GM13977 (cell line): ENCODE measurements around the gene GULP1.

Experiments used
- DNase-seq: peaks from one replicate; pipeline ENCODE4 v3.0.0; 2012; ENCODE audit warnings: low spot score
- in situ Hi-C: fragments of 300-500 bp; cut with MboI; formaldehyde crosslinking; loops from one replicate; pipeline ENCODE4 v1.12.0; 2022; ENCODE audit warnings: low sequenced_read_pairs, low pct_unique_long_range_greater_than_20kb, mixed read lengths, inconsistent platforms; ENCODE audit not compliant: unreplicated experiment
- TF ChIP-seq, protein P1 (sequence below): IDR thresholded peaks from 2 replicates; pipeline ENCODE4 v1.5.1; 2012; ENCODE audit warnings: mild to moderate bottlenecking, control low read depth; ENCODE audit not compliant: insufficient read depth; ENCODE audit errors: extremely low read depth, missing control alignments

The GULP1 gene

DNA sequence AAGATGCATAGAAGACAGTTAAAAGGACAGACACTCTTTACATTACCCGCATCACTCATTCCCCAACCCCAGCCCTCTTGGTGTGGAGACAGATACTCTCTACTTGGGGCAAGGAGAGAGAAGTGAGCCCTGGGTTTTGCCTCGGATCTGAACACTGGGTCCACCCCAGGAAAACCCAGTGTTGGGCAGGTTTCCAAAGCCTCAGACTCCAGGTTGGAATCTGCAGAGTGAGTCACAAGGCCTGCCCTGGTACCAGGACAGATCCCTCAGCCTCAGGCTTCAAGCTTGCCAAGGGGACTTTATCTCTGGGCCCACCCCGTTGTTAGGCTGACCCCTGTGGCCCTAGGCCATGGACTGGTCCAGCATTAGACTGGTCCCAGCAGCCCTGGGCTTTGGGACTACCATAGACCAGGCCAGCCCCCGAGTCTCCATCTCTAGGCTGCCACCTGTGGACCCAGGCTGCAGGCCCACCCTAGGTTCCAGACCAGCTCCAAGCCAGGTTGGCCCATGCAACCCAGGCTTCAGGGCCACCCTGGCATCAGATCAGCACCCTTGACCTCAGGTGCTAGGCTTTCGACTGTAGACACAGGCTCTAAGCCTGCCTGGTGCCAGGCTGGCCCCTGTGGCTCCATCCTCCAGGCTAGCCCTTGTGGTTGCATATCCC is 112.8 kb downstream of the GULP1 start:
- in situ Hi-C loops = no loop called here

GRCh38 chr2:188406414-188406813 is 114.7 kb downstream of the GULP1 start:
- DNase-seq = no peak
- TF ChIP-seq, protein P1, sequence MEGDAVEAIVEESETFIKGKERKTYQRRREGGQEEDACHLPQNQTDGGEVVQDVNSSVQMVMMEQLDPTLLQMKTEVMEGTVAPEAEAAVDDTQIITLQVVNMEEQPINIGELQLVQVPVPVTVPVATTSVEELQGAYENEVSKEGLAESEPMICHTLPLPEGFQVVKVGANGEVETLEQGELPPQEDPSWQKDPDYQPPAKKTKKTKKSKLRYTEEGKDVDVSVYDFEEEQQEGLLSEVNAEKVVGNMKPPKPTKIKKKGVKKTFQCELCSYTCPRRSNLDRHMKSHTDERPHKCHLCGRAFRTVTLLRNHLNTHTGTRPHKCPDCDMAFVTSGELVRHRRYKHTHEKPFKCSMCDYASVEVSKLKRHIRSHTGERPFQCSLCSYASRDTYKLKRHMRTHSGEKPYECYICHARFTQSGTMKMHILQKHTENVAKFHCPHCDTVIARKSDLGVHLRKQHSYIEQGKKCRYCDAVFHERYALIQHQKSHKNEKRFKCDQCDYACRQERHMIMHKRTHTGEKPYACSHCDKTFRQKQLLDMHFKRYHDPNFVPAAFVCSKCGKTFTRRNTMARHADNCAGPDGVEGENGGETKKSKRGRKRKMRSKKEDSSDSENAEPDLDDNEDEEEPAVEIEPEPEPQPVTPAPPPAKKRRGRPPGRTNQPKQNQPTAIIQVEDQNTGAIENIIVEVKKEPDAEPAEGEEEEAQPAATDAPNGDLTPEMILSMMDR = no peak
- in situ Hi-C loops = no loop called here

More for the DNA sequence above, 112.8 kb downstream of the GULP1 start:
- DNase-seq = no peak
- TF ChIP-seq, protein P1 = no peak

DNA sequence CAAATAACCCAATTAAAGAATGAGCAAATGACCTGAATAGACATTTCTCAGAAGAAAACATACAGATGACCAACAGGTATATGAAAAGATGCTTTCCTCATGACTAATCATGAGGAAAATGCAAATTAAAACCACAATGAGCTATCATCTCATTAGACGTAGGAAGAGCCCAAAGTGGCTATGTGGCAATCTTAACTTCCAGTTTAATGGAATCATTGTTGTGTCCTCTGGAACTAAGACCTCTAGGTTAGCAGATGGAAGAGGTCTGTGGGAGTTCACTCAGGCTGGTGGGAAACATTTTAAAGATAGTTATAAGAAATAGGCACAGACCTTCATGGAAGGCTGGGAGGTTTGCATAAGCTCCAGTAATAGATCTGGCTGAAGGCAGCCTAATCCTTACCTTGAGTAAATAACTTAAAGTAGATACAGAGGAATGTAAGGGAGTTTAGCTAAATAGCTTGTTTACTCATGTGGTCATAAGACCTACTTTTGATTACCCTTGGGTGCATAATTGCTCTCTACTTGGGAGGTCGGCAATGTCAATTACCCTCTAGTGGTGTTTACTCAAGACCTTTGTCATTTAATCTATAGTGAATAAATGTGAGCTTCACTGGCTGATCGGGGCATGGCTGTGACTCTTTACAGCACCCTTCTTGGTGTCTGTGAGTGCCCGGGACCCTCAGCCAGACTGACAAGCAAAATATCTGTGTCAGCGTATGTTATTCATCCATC is 119.0 kb downstream of the GULP1 start:
- DNase-seq = no peak
- in situ Hi-C loops = no loop called here
- TF ChIP-seq, protein P1 = no peak

DNA sequence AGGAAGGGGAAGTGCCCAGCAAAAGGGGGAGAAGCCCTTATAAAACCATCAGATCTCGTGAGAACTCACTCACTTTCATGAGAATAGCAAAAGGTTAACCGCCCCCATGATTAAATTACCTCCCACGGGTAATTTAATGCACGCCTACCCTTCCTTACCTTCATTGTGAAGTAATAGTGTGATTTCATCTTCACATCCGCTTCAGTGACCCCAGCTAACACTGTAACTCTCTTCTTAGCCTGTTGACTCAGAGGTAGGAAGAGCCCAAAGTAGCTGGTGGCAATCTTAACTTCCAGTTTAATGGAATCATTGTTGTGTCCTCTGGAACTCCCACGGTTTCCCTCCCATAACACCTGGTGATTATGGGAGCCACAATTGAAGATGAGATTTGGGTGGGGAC is 120.5 kb downstream of the GULP1 start:
- no peak for DNase-seq
- TF ChIP-seq, protein P1 = no peak
- in situ Hi-C loops = no loop called here

DNA sequence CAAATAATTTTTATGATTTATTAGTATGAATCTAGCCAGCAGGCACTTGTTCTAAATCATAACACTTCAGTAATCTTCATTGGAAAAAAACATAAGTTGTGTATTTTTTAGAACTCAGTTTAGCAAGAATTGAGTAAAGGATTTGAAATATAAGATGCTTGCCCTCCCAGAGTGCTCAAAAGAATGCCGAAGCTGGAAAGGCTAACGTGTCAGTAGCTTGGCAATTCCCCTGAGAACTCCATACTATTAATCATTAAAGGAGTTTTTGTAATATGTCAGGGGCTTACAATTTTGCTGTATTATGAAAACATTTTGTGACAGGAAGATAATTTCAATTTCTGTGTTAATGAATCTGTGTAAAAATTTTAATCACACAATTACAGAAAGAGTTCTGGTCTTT is 122.7 kb downstream of the GULP1 start:
- TF ChIP-seq, protein P1 = no peak
- in situ Hi-C loops = no loop called here
- DNase-seq = no peak

DNA sequence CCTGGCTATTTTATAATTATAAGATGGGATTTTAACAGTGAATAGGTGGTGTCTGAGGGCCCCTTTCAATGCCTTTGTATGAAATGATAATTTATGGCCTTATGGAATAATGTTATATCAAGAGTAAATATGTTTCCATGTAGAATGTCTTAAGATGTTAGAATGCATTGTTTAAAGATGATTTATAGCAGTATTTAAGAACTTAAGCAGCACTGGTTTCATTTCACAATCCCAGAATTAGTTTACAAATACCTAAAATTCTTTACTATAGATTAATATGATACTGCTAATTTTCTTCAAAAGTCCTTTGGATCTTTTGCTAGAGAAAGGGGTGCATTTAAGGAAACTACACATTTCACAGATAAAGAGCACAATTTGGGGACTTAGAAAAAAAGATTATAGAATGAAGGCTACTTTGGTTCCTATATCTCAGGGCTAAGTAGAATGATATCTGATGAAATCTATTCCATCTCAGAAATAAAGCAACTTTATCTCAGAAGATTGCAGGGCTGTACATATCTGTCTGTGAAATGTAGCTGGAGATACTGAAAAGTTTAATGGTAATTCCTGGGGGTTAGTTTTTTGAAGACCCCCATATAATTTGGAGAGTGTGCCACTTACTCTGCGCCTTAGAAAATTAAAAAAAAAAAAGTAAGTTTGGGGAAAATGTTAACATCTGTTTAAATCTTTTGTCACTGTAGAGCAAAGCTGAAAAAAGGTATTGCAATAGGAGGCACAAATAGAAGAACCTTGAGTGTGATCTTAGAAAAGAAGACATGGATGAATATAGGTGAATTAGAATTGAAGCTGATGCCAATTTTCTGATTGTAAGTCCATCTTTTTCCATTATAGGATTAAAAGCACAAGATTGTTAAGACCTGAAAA is 123.4 kb downstream of the GULP1 start:
- TF ChIP-seq, protein P1 = no peak
- in situ Hi-C loops = no loop called here
- no peak for DNase-seq
